H1 (cell line): ENCODE measurements around the gene SMAP2. TPM values are rescaled to one million over a fixed set of nuclear protein-coding genes. Genes with fewer than 3 reads are reported as not detected.

Experiments used
- CTCF ChIA-PET: fragments of 300-600 bp; sonication (Branson Sonifier 250); formaldehyde crosslinking; loops from one replicate; lab custom pipeline; 2021; ENCODE audit not compliant: partially characterized antibody; lab: Charles Lee
- POLR2A ChIA-PET: fragments of 300-600 bp; sonication (Branson Sonifier 250); formaldehyde crosslinking; loops from one replicate; lab custom pipeline; 2021; ENCODE audit warnings: inconsistent platforms; ENCODE audit not compliant: partially characterized antibody; lab: Charles Lee
- DNase-seq, 2 experiments: peaks; one replicate each; pipeline versions ENCODE4 v3.0.0 to v3.0.0-alpha.2; 2010 to 2022; ENCODE audit warnings: low spot score in 2 of 2, low read depth in 1 of 2, mixed read lengths in 1 of 2
- FAIRE-seq: peaks from 2 replicates; lab custom pipeline; 2011; peaks lifted over from hg19 to GRCh38; lab: Jason Lieb, UNC
- H2AFZ ChIP-seq: 2 replicates; pipeline ENCODE4 v1.8.1; 2012; ENCODE audit warnings: low read length, inconsistent platforms
- H2AK5ac ChIP-seq: 2 replicates; pipeline ENCODE4 v1.6.1; 2013; ENCODE audit warnings: low read depth, low read length
- H2BK120ac ChIP-seq: replicated peaks from 2 replicates; pipeline ENCODE3; 2013; ENCODE audit warnings: low read depth, low read length, inconsistent platforms
- H2BK12ac ChIP-seq: 2 replicates; pipeline ENCODE4 v1.6.1; 2013; ENCODE audit warnings: low read depth, low read length
- H2BK15ac ChIP-seq: 2 replicates; pipeline ENCODE4 v1.6.1; 2013; ENCODE audit warnings: low read length
- H2BK20ac ChIP-seq: 2 replicates; pipeline ENCODE4 v1.6.1; 2013; ENCODE audit warnings: low read length
- H2BK5ac ChIP-seq: 2 replicates; pipeline ENCODE4 v1.6.1; 2013; ENCODE audit warnings: low read depth, low read length
- H3K14ac ChIP-seq: 2 replicates; pipeline ENCODE4 v1.6.1; 2013; ENCODE audit warnings: inconsistent platforms; ENCODE audit not compliant: insufficient read length
- H3K18ac ChIP-seq: 2 replicates; pipeline ENCODE4 v1.6.1; 2013; ENCODE audit warnings: low read length; ENCODE audit errors: extremely low read depth
- H3K23ac ChIP-seq: 2 replicates; pipeline ENCODE4 v1.6.1; 2013; ENCODE audit warnings: inconsistent platforms; ENCODE audit not compliant: insufficient read length
- H3K23me2 ChIP-seq: 2 replicates; pipeline ENCODE4 v1.6.1; 2013; ENCODE audit warnings: low read depth, low read length
- H3K27ac ChIP-seq: 2 replicates; pipeline ENCODE4 v1.6.1; 2011; ENCODE audit warnings: low read depth, low read length, inconsistent platforms
- H3K27me3 ChIP-seq, 4 experiments: replicated peaks in 1 of 4; 1 replicate in 1 of 4; 2 replicates in 3 of 4; pipeline versions ENCODE4 v1.6.1 to v1.8.1; 2011 to 2013; ENCODE audit warnings: low read length in 3 of 4, mild to moderate bottlenecking in 3 of 4, inconsistent platforms in 2 of 4, mixed read lengths in 2 of 4, moderate library complexity in 1 of 4; ENCODE audit not compliant: control insufficient read depth in 3 of 4, insufficient read depth in 3 of 4; ENCODE audit errors: extremely low read depth in 1 of 4
- H3K36me3 ChIP-seq, 4 experiments: 2 replicates each; pipeline versions ENCODE4 v1.6.1 to v1.8.1; 2011 to 2013; ENCODE audit warnings: mild to moderate bottlenecking in 4 of 4, low read length in 3 of 4, moderate library complexity in 2 of 4, control low read depth in 1 of 4, inconsistent platforms in 1 of 4; ENCODE audit not compliant: insufficient read depth in 4 of 4, control insufficient read depth in 2 of 4
- H3K4ac ChIP-seq: replicated peaks from 2 replicates; pipeline ENCODE3; 2013; ENCODE audit warnings: low read length, low read depth, mixed read lengths, inconsistent platforms; ENCODE audit not compliant: insufficient read length
- H3K4me1 ChIP-seq, 4 experiments: replicated peaks in 1 of 4; 1 replicate in 1 of 4; 2 replicates in 3 of 4; pipeline versions ENCODE4 v1.6.1 to v1.8.1; 2011 to 2013; ENCODE audit warnings: low read length in 3 of 4, inconsistent platforms in 2 of 4, mixed read lengths in 1 of 4; ENCODE audit not compliant: insufficient read depth in 4 of 4, control insufficient read depth in 3 of 4
- H3K4me2 ChIP-seq, 2 experiments: 2 replicates each; pipeline versions ENCODE4 v1.6.1 to v1.8.1; 2011 to 2013; ENCODE audit warnings: low read depth in 2 of 2, low read length in 2 of 2, control low read depth in 1 of 2, inconsistent platforms in 1 of 2, mild to moderate bottlenecking in 1 of 2; ENCODE audit not compliant: insufficient read depth in 1 of 2
- H3K4me3 ChIP-seq, 4 experiments: fragments of 200-600, 300-600 bp in 1 of 4; sonication (generic), shearing (Covaris generic), sonication (Bioruptor Twin) in 1 of 4; 2 replicates each; pipeline versions ENCODE4 v1.5.1 to v1.8.1; 2011 to 2016; ENCODE audit warnings: low read length in 4 of 4, low read depth in 3 of 4, control low read depth in 2 of 4, inconsistent platforms in 2 of 4, mild to moderate bottlenecking in 2 of 4, mixed read lengths in 1 of 4, moderate library complexity in 1 of 4; ENCODE audit not compliant: insufficient read depth in 2 of 4; ENCODE audit errors: extremely low read depth in 1 of 4
- H3K56ac ChIP-seq: replicated peaks from 2 replicates; pipeline ENCODE3; 2013; ENCODE audit warnings: low read depth, mild to moderate bottlenecking, mixed read lengths, low read length, inconsistent platforms; ENCODE audit not compliant: insufficient read length
- H3K79me1 ChIP-seq: 2 replicates; pipeline ENCODE4 v1.6.1; 2013; ENCODE audit warnings: low read depth, low read length, control low read depth
- H3K79me2 ChIP-seq, 2 experiments: 2 replicates each; pipeline versions ENCODE4 v1.6.1 to v1.8.1; 2012 to 2013; ENCODE audit warnings: low read length in 2 of 2, mild to moderate bottlenecking in 2 of 2, inconsistent platforms in 1 of 2; ENCODE audit not compliant: insufficient read depth in 2 of 2, control insufficient read depth in 1 of 2
- H3K9ac ChIP-seq, 4 experiments: replicated peaks in 1 of 4; 1 replicate in 1 of 4; 2 replicates in 3 of 4; pipeline versions ENCODE4 v1.6.1 to v1.8.1; 2011 to 2013; ENCODE audit warnings: low read depth in 3 of 4, low read length in 3 of 4, control low read depth in 2 of 4, mild to moderate bottlenecking in 2 of 4, moderate library complexity in 2 of 4, inconsistent platforms in 1 of 4; ENCODE audit errors: extremely low read depth in 1 of 4
- H3K9me3 ChIP-seq, 2 experiments: 2 replicates each; pipeline versions ENCODE4 v1.6.1 to v1.8.1; 2012 to 2013; ENCODE audit warnings: mild to moderate bottlenecking in 2 of 2, moderate library complexity in 2 of 2, control low read depth in 1 of 2, inconsistent platforms in 1 of 2, low read depth in 1 of 2, low read length in 1 of 2, mixed read lengths in 1 of 2; ENCODE audit not compliant: insufficient read depth in 2 of 2
- H4K20me1 ChIP-seq, 2 experiments: replicated peaks in 1 of 2; 2 replicates each; pipeline versions ENCODE3 to v1.8.1; 2011 to 2013; ENCODE audit warnings: inconsistent platforms in 2 of 2, low read length in 2 of 2, mild to moderate bottlenecking in 1 of 2; ENCODE audit not compliant: insufficient read depth in 2 of 2, control insufficient read depth in 1 of 2
- H4K5ac ChIP-seq: 2 replicates; pipeline ENCODE4 v1.6.1; 2013; ENCODE audit warnings: low read length, low read depth, mixed read lengths, inconsistent platforms; ENCODE audit not compliant: insufficient read length
- H4K8ac ChIP-seq: 2 replicates; pipeline ENCODE4 v1.8.0; 2013; ENCODE audit warnings: mild to moderate bottlenecking, moderate library complexity, low read length, inconsistent platforms; ENCODE audit not compliant: insufficient read depth; ENCODE audit errors: extremely low read depth
- H4K91ac ChIP-seq: replicated peaks from 2 replicates; pipeline ENCODE3; 2013; ENCODE audit warnings: low read length, mixed read lengths, inconsistent platforms; ENCODE audit not compliant: insufficient read length
- BACH1 ChIP-seq: IDR thresholded peaks from 2 replicates; pipeline ENCODE4 v1.6.1; 2012; ENCODE audit warnings: low read length, improper control_type of control experiment
- POU5F1 ChIP-seq: IDR thresholded peaks from 2 replicates; pipeline ENCODE4 v1.6.1; 2011; ENCODE audit warnings: low read depth, mild to moderate bottlenecking, low read length, moderate library complexity
- SIRT6 ChIP-seq: IDR thresholded peaks from one replicate; pipeline ENCODE4 v1.7.1; 2012; ENCODE audit warnings: low read length, inconsistent platforms
- WGBS, 2 experiments: shearing (Covaris generic) in 1 of 2; methylation state at CpG; one replicate each; pipeline versions ENCODE4 v1.1.6 to v1.1.7; 2013 to 2015; ENCODE audit warnings: low lambda C conversion rate in 2 of 2, mixed read lengths in 2 of 2, inconsistent platforms in 1 of 2, low coverage in 1 of 2, missing lambda C conversion rate in 1 of 2; ENCODE audit not compliant: insufficient replicate concordance in 2 of 2, insufficient coverage in 1 of 2, insufficient read length in 1 of 2; ENCODE audit errors: extremely low coverage in 1 of 2, missing lambda C conversion rate in 1 of 2; 5-methylcytosine and 5-hydroxymethylcytosine counted together
- polyA plus RNA-seq, 7 experiments: library from polyadenylated mRNA; depleted of rRNA in 3 of 7; stranded (reverse) in 5 of 7; unstranded in 2 of 7; fragments of >200 nt in 5 of 7; fragments of 200-250 nt in 2 of 7; gene quantifications; 1 replicate in 5 of 7; 2 replicates in 1 of 7; 4 replicates in 1 of 7; pipeline versions ENCODE4 v1.2.1 to v1.2.3, GENCODE V29; 2011 to 2013; ENCODE audit warnings: missing spikeins in 2 of 7, mixed read lengths in 2 of 7
- total RNA-seq: library from RNA; stranded (reverse); fragmentation: NEBNext Ultra II Directional; extraction: Animal tissue kit (Norgen Biotek cat#: 25700); gene quantifications from 2 replicates; pipeline ENCODE4 v1.2.1, GENCODE V29; 2021
- TF ChIP-seq, protein P1 (sequence below): IDR thresholded peaks from 2 replicates; pipeline ENCODE4 v1.6.1; 2012; ENCODE audit warnings: inconsistent platforms

SMAP2 gene
- total and polyA plus RNA-seq, 2 of the 8 experiments (the other 6 are each of a cell fraction or from before 2014, with no cell fraction given): 4.3 to 5.5 TPM

- POLR2A ChIA-PET: no interaction called here
- Histone ChIP-seq H4K5ac (no peak overlapping the region), H2AFZ (no peak overlapping the region), H3K27ac (no peak overlapping the region), H3K4me2 (no peak overlapping the region), H3K4ac (no peak overlapping the region), H2BK5ac (no peak overlapping the region), H2BK120ac (no peak overlapping the region), H3K27me3 (no peaks in the 10 kb centered on the region), H3K23ac (no peak overlapping the region), H3K9ac (no peak overlapping the region), H2BK20ac (no peak overlapping the region), H3K18ac (no peak overlapping the region), H3K9me3 (no peaks in the 10 kb centered on the region), H4K20me1 (no peaks in the 10 kb centered on the region), H3K79me1 (no peaks in the 10 kb centered on the region), H2BK15ac (no peak overlapping the region), H3K23me2 (no peaks in the 10 kb centered on the region), H3K4me1 (no peaks in the 10 kb centered on the region), H3K4me3 (no peak overlapping the region), H2BK12ac (no peak overlapping the region), H3K56ac (no peak overlapping the region), H4K8ac (no peak overlapping the region), H2AK5ac (no peak overlapping the region), H3K14ac (no peak overlapping the region), H3K79me2 (no peaks in the 10 kb centered on the region), H3K36me3 (no peaks in the 10 kb centered on the region), H4K91ac (no peak overlapping the region)
- FAIRE-seq (no peak), DNase-seq (no peak)
- TF ChIP-seq SIRT6: no peak
- TF ChIP-seq, protein P1, sequence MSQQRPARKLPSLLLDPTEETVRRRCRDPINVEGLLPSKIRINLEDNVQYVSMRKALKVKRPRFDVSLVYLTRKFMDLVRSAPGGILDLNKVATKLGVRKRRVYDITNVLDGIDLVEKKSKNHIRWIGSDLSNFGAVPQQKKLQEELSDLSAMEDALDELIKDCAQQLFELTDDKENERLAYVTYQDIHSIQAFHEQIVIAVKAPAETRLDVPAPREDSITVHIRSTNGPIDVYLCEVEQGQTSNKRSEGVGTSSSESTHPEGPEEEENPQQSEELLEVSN: no peak
- no peak for TF ChIP-seq POU5F1
- TF ChIP-seq BACH1: no peak
- WGBS, 2 experiments: 96% methylated on average over 5 of the region's 5 CpGs; no CpG with 5 or more reads in 1 of the 2 experiments
- CTCF ChIA-PET: interaction anchor here (0.6 to 1.1 kb wide), 3 partner anchors 8 to 67 kb away, joined by 3 read pairs; no protein-coding TSS in a partner anchor
These were observed 61.9 kb downstream of the SMAP2 start for GRCh38 chr1:40435471-40435870.
